Measurements from ENCODE around the gene NKD2. TPM values are rescaled to one million over a fixed set of nuclear protein-coding genes. Genes with fewer than 3 reads are reported as not detected.

The NKD2 gene
- total and polyA plus RNA-seq, 9 of the 15 experiments (the other 6 are each of a cell fraction or from before 2014, with no cell fraction given) = 0.09 to 0.64 (median 0.27) TPM; not detected in 5

- TF ChIP-seq HDAC6 (IDR thresholded peaks at IDR 0.05; ENCODE audit: low read depth, low read length) (no peak), GTF2F1 (IDR thresholded peaks at IDR 0.05; ENCODE audit: low read depth, low read length) (no peak), RBM22 (IDR thresholded peaks at IDR 0.05; ENCODE audit: low read depth, low read length, poor library complexity, severe bottlenecking) (no peak), ZNF232 (CRISPR knock-in tag; IDR thresholded peaks at IDR 0.05) (no peak), POLR2B (IDR thresholded peaks at IDR 0.05; ENCODE audit: low read depth, partially characterized antibody) (no peak), HNRNPLL (IDR thresholded peaks at IDR 0.05; ENCODE audit: low read depth, low read length, poor library complexity, severe bottlenecking) (no peak)
These were observed 5.8 kb upstream of the NKD2 start (continued) for GRCh38 chr5:1002836-1003235.

GRCh38 chr5:1003296-1003937, 5.2 kb upstream of the NKD2 start:
- ChIA-PET POLR2A (no interaction called here), CTCF (ENCODE audit: low intra/inter-chr PET ratio) (interaction anchor here (1.1 kb wide), 1 partner anchor 166 kb away, joined by 3 read pairs; no protein-coding TSS in a partner anchor)
- no peak overlapping the region for H3K4me3 ChIP-seq
- H3K27ac ChIP-seq (ENCODE audit: extremely low read depth, low read depth, low read length) = no peak overlapping the region
- H3K79me2 ChIP-seq (ENCODE audit: control insufficient read depth, insufficient read depth, low read length) = no peaks in the 10 kb centered on the region
- H3K9ac ChIP-seq (ENCODE audit: insufficient read depth in 1 of 2, low read depth in 2 of 2, low read length in 2 of 2) = 0 out of 4 replicates have a peak overlapping the region, but pooled peaks of 1 of the 2 experiments have one; percentile 60
- TF ChIP-seq TSHZ1 (CRISPR knock-in tag; IDR thresholded peaks at IDR 0.05) = no peak
- peak; percentile 41 for TF ChIP-seq NFIX (CRISPR knock-in tag; IDR thresholded peaks at IDR 0.05; ENCODE audit: low read depth)
- TF ChIP-seq, protein P1, sequence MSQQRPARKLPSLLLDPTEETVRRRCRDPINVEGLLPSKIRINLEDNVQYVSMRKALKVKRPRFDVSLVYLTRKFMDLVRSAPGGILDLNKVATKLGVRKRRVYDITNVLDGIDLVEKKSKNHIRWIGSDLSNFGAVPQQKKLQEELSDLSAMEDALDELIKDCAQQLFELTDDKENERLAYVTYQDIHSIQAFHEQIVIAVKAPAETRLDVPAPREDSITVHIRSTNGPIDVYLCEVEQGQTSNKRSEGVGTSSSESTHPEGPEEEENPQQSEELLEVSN (IDR thresholded peaks at IDR 0.05; ENCODE audit: borderline replicate concordance in 1 of 2, extremely low read depth in 1 of 2, insufficient read depth in 1 of 2, insufficient read length in 1 of 2, low read depth in 1 of 2, low read length in 1 of 2, poor library complexity in 1 of 2, severe bottlenecking in 1 of 2) = peak in 1 of 2 experiments; percentile 3
- TF ChIP-seq ZNF740 (CRISPR knock-in tag; IDR thresholded peaks at IDR 0.05) = peak; percentile 69
- TF ChIP-seq ZNF740 (tag; IDR thresholded peaks at IDR 0.05) = peak in 1 of 2 experiments; percentile 57; a peak in 1 of 4 replicates
- TF ChIP-seq ZNF143 (CRISPR knock-in tag; IDR thresholded peaks at IDR 0.05) = 0 out of 2 replicates have a peak, but pooled peaks have one; percentile 4
- TF ChIP-seq KAT7 (CRISPR knock-in tag; IDR thresholded peaks at IDR 0.05; ENCODE audit: borderline replicate concordance) = no peak
- TF ChIP-seq NFIC (IDR thresholded peaks at IDR 0.05) = peak; percentile 93
- no peak for TF ChIP-seq RBM22 (IDR thresholded peaks at IDR 0.05; ENCODE audit: low read depth, low read length, poor library complexity, severe bottlenecking)
- no peak for FAIRE-seq
- no peak overlapping the region for H2AFZ ChIP-seq (ENCODE audit: low read depth, low read length)
- no peak for ATAC-seq
- peaks cover 0 to 32% of the 10 kb centered on the region in 2 experiments; a peak in 3 of 5 replicates for H3K4me1 ChIP-seq (replicated peaks in 1 of 2; ENCODE audit: control insufficient read depth in 2 of 2, insufficient read depth in 2 of 2, low read length in 2 of 2)
- no peaks in the 10 kb centered on the region for H3K36me3 ChIP-seq (ENCODE audit: control insufficient read depth, insufficient read depth, low read length)
- WGBS (ENCODE audit: insufficient coverage, low coverage, missing lambda C conversion rate) = 15% methylated on average over 21 of the region's 21 CpGs
- peaks cover 37% of the 10 kb centered on the region; the same call in 1 of the 2 replicates for H4K20me1 ChIP-seq (replicated peaks; ENCODE audit: control insufficient read depth, insufficient read depth, low read length)
- BruUV-seq (replicated peaks) = no TSS peak
- no peaks in the 10 kb centered on the region for H3K9me1 ChIP-seq (ENCODE audit: control insufficient read depth, insufficient read depth, low read length)
- DNase-seq (ENCODE audit: extremely low read depth in 1 of 4, low spot score in 3 of 4) = no peak
- H3K9me3 ChIP-seq (replicated peaks; ENCODE audit: control insufficient read depth, insufficient read depth, low read depth, low read length) = no peaks in the 10 kb centered on the region
- H3K4me2 ChIP-seq (ENCODE audit: insufficient read depth, low read length) = 0 out of 2 replicates have a peak overlapping the region, but pooled peaks have one; percentile 35
- peaks cover 39 to 88% of the 10 kb centered on the region in 2 experiments for H3K27me3 ChIP-seq (ENCODE audit: control insufficient read depth in 2 of 2, insufficient read depth in 2 of 2, low read length in 2 of 2)
- in situ Hi-C loops (cut with MboI) = no loop called here
- intact Hi-C loops (cut with micrococcal nuclease) = no loop called here

Data from K562 (cell line).